Activated CD4-positive, alpha-beta T cell treated with anti-CD3 and anti-CD28 coated beads, Interleukin-2, amount 50 U/mL, for 24 hours (primary cell): Measurements from ENCODE around the gene GADD45GIP1.
"Not testable (repeated sequence)": the region's sequence is repeated elsewhere in the genome, so short reads cannot be mapped to it uniquely, and the experiment has no call there.

ENCODE experiments used
- DNase-seq, 2 donors: peaks; one replicate each; pipeline ENCODE4 v3.0.0-alpha.2; 2020; ENCODE audit warnings: low read depth in 1 of 2, low spot score in 1 of 2

Gene GADD45GIP1

GRCh38 chr19:12965017-12965811, 8.2 kb upstream of the GADD45GIP1 start:
- peak; percentile 73 to 76 for DNase-seq

GRCh38 chr19:12959481-12959880, 2.5 kb upstream of the GADD45GIP1 start:
- no peak for DNase-seq

GRCh38 chr19:12957389-12957952, 448 bp upstream of the GADD45GIP1 start:
- not testable (repeated sequence) for DNase-seq

- DNase-seq = no peak
Observed at GRCh38 chr19:12955996-12956395, 1.0 kb downstream of the GADD45GIP1 start.

- DNase-seq = not testable (repeated sequence)
Observed at GRCh38 chr19:12955575-12955974, 1.4 kb downstream of the GADD45GIP1 start.

- no peak for DNase-seq
Observed at GRCh38 chr19:12954612-12954962, 2.4 kb downstream of the GADD45GIP1 start.

GRCh38 chr19:12953799-12954611, 3.0 kb downstream of the GADD45GIP1 start:
- no peak for DNase-seq

- no peak for DNase-seq
Observed at GRCh38 chr19:12953138-12953798, 3.8 kb downstream of the GADD45GIP1 start.

GRCh38 chr19:12952488-12953137, 4.4 kb downstream of the GADD45GIP1 start:
- DNase-seq = no peak

GRCh38 chr19:12952050-12952449, 5.0 kb downstream of the GADD45GIP1 start:
- not testable (repeated sequence) for DNase-seq

GRCh38 chr19:12949363-12950283, 7.4 kb downstream of the GADD45GIP1 start:
- DNase-seq = no peak

GRCh38 chr19:12948612-12949362, 8.2 kb downstream of the GADD45GIP1 start:
- no peak for DNase-seq

- DNase-seq = no peak
Observed at GRCh38 chr19:12947702-12948611, 9.1 kb downstream of the GADD45GIP1 start.

GRCh38 chr19:12946731-12947496, 10.1 kb downstream of the GADD45GIP1 start:
- no peak for DNase-seq

GRCh38 chr19:12946092-12946721, 10.8 kb downstream of the GADD45GIP1 start:
- peak in 1 of 2 donors; percentile 34 for DNase-seq

- DNase-seq = peak; percentile 97
Observed at GRCh38 chr19:12945479-12946091, 11.4 kb downstream of the GADD45GIP1 start, which contains the start of gene RAD23A. Gene RAD23A (plus strand): TSS chr19:12945862. CDS start chr19:12945949, 87 bp downstream.
